ENCODE measurements around the gene CCDC192. TPM values are rescaled to one million over a fixed set of nuclear protein-coding genes. Genes with fewer than 3 reads are reported as not detected.

Gene CCDC192
- total RNA-seq, 4 donors from 2014 or later = not detected

- DNase-seq (ENCODE audit: low spot score in 2 of 2) = no peak
- TF ChIP-seq POLR2A (IDR thresholded peaks at IDR 0.05) = no peak
- no peak for TF ChIP-seq CTCF (IDR thresholded peaks at IDR 0.05)
- no peak overlapping the region for H3K4me3 ChIP-seq (ENCODE audit: low read depth, poor library complexity, severe bottlenecking)
- intact Hi-C loops (cut with DNase I; ENCODE audit: low total_unique reads) = no loop called here
These were observed 285.1 kb downstream of the CCDC192 start for GRCh38 chr5:127988146-127988760.

Other genes starting within 250 kb of the CCDC192 start
- gene PRRC1, start 185.8 kb upstream of the CCDC192 start, total RNA-seq = 10 to 100 TPM; 30.2 to 58.4 (median 44.9) TPM
- gene CTXN3, start 54.3 kb upstream of the CCDC192 start, total RNA-seq = not detected